Testis (tissue), 2 donors: ENCODE results near the gene RPS15A.
"Not testable (repeated sequence)": the region's sequence is repeated elsewhere in the genome, so short reads cannot be mapped to it uniquely, and the experiment has no call there.

ENCODE experiments used
- CTCF ChIP-seq, 3 experiments: fragments of 450-650 bp in 2 of 3; fragments of 200-600 bp in 1 of 3; sonication (generic) in 1 of 3; IDR thresholded peaks; one replicate each; pipeline ENCODE4 v1.5.1; 2016 to 2019; ENCODE audit warnings: antibody characterized with exemption in 3 of 3, mild to moderate bottlenecking in 2 of 3, moderate library complexity in 1 of 3
- POLR2A ChIP-seq: fragments of 450-650 bp; IDR thresholded peaks from one replicate; pipeline ENCODE4 v1.6.1; 2017; ENCODE audit warnings: antibody characterized with exemption, mild to moderate bottlenecking, moderate library complexity

GRCh38 chr16:18776334-18776733 lies 13.8 kb downstream of the RPS15A start:
- not testable (repeated sequence) for TF ChIP-seq CTCF (IDR thresholded peaks at IDR 0.05); POLR2A
